Diencephalon (tissue), 1 donor: Measurements from ENCODE around the gene TAS2R8. TPM values are rescaled to one million over a fixed set of nuclear protein-coding genes. Genes with fewer than 3 reads are reported as not detected.

Experiments used
- small RNA-seq: library from RNA; depleted of rRNA; stranded (forward); fragments of <200 nt; gene quantifications from one replicate; pipeline ENCODE3, GENCODE V24; 2014
- total RNA-seq: library from RNA; depleted of rRNA; stranded (reverse); fragments of >200 nt; gene quantifications from one replicate; pipeline ENCODE4 v1.2.3, GENCODE V29; 2014

The TAS2R8 gene
- 0.69 TPM for total RNA-seq

DNA sequence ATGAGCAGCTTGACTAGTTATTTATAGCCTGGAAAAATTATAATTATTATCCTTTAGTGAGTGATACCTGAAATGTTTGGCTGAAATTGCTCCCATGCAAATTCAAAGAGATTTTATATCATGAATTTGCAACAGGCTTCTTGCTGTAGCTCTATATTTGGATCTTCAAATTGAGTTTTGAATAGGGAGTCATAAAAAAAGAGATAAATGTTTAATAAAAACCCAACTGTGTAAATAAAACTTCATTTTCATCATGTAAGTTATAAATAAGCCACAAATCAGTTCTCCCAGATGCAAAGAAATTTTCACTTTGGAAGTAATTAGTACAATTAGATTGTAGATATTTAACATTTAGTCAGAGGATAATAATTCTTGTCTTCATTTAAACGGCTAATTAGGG, at the start of gene TAS2R8:
TSS of gene TAS2R8 (minus strand) at position 101 of the 400 bp plus-strand sequence. CDS start 306 bp downstream, outside the sequence.

GRCh38 chr12:10849425-10849878, 42.4 kb upstream of the TAS2R8 start, which contains the start of gene PRR4:
TSS of gene PRR4 (minus strand) at chr12:10849475. CDS start at chr12:10849437, 38 bp downstream.

DNA sequence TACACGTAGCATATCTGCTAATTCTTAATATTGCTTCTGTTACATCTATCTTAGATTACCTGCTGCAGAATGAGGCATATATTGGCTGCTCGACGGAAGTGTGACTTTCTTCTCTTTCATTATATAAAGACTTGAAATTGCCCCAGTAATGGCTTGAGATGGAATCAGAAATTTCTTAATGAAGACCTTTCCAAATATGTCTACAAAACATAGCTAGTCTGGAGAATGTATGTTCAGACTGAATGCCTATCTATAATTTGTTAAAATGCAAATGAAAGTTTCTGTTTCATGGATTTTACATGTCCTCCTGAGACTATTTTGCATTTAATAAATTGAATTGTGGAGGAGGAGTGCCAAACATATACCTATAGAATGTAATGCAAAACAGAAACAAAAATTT, 19.2 kb upstream of the TAS2R8 start, which contains the start of gene TAS2R10:
TSS of gene TAS2R10 (minus strand) at position 101 of the 400 bp plus-strand sequence. CDS start at position 12, 89 bp downstream.

GRCh38 chr12:10810068-10810467, 3.0 kb upstream of the TAS2R8 start, which contains the start of gene TAS2R9:
TSS of gene TAS2R9 (minus strand) at chr12:10810168. CDS start at chr12:10810075, 93 bp downstream.

GRCh38 chr12:10802587-10802986, 4.5 kb downstream of the TAS2R8 start, which contains the start of gene TAS2R7:
TSS of gene TAS2R7 (minus strand) at chr12:10802627. CDS start at chr12:10802570, 57 bp downstream.

Small RNA genes lying within 50 kb of the gene (small RNA-seq; reads per million reads assigned to genes)
- not detected for gene PRR4

Other genes starting within 250 kb of the TAS2R8 start
- 15.9 TPM for gene MAGOHB, start 193.7 kb downstream of the TAS2R8 start, total RNA-seq
- gene STYK1, start 133.2 kb downstream of the TAS2R8 start, total RNA-seq = 18.7 TPM
- gene YBX3, start 84.0 kb downstream of the TAS2R8 start, total RNA-seq = 14.8 TPM
- 0.69 TPM for gene TAS2R7, start 4.7 kb downstream of the TAS2R8 start, total RNA-seq
- gene TAS2R9, start 2.9 kb upstream of the TAS2R8 start, total RNA-seq = 0.92 TPM
- gene TAS2R10, start 19.1 kb upstream of the TAS2R8 start, total RNA-seq = 3.7 TPM
- 6.0 TPM for gene PRR4, start 42.2 kb upstream of the TAS2R8 start, total RNA-seq
- gene PRH1, start 77.0 kb upstream of the TAS2R8 start, total RNA-seq = 63.4 TPM
- 4.8 TPM for gene TAS2R13, start 102.3 kb upstream of the TAS2R8 start, total RNA-seq
- gene PRH2, start 122.0 kb upstream of the TAS2R8 start, total RNA-seq = 0.92 TPM
- gene TAS2R14, start 132.0 kb upstream of the TAS2R8 start, total RNA-seq = 9.5 TPM
- gene TAS2R50, start 179.6 kb upstream of the TAS2R8 start, total RNA-seq = 7.6 TPM
- gene TAS2R20, start 191.0 kb upstream of the TAS2R8 start, total RNA-seq = 10.4 TPM
- gene TAS2R19, start 215.3 kb upstream of the TAS2R8 start, total RNA-seq = 7.6 TPM
- 8.1 TPM for gene TAS2R31, start 224.1 kb upstream of the TAS2R8 start, total RNA-seq